Measurements from ENCODE around the gene BAIAP3. TPM values are rescaled to one million over a fixed set of nuclear protein-coding genes. Genes with fewer than 3 reads are reported as not detected.

BAIAP3 gene
- total and polyA plus RNA-seq, 2 of the 8 experiments (the other 6 are each of a cell fraction or from before 2014, with no cell fraction given), result 2.9 to 6.8 TPM

GRCh38 chr16:1398351-1398750 lies 64.9 kb downstream of the BAIAP3 start:
- H3K36me3 ChIP-seq (ENCODE audit: control insufficient read depth in 2 of 4, insufficient read depth in 4 of 4, low read length in 3 of 4), result peaks cover 0 to 19% (median 2%) of the 10 kb centered on the region in 4 experiments; a peak in 3 of 8 replicates
- 92% methylated on average over 9 of the region's 9 CpGs; no CpG with 5 or more reads in 1 of the 2 experiments for WGBS, 2 experiments (ENCODE audit: extremely low coverage in 1 of 2, insufficient coverage in 1 of 2, insufficient read length in 1 of 2, insufficient replicate concordance in 2 of 2, low coverage in 1 of 2, low lambda C conversion rate in 2 of 2, missing lambda C conversion rate in 1 of 2)
- TF ChIP-seq GTF2F1 (IDR thresholded peaks at IDR 0.05; ENCODE audit: borderline replicate concordance, low read depth, low read length) (no peak), POLR2AphosphoS5 (IDR thresholded peaks at IDR 0.05; ENCODE audit: low read depth, low read length) (no peak), RXRA (IDR thresholded peaks at IDR 0.05; ENCODE audit: insufficient read depth, low read depth, low read length) (no peak), SP1 (IDR thresholded peaks at IDR 0.05; ENCODE audit: low read depth, low read length) (no peak), CTBP2 (IDR thresholded peaks at IDR 0.05; ENCODE audit: borderline replicate concordance, insufficient read depth, insufficient read length, low read length) (no peak), TCF12 (IDR thresholded peaks at IDR 0.05; ENCODE audit: low read depth, low read length) (no peak)

More at GRCh38 chr16:1398351-1398750, 64.9 kb downstream of the BAIAP3 start:
- DNase-seq (ENCODE audit: low read depth in 1 of 2, low spot score in 2 of 2), result no peak
- Histone ChIP-seq H2AK5ac (ENCODE audit: low read depth, low read length) (no peak overlapping the region), H3K14ac (ENCODE audit: insufficient read length) (no peak overlapping the region), H3K27ac (ENCODE audit: low read depth, low read length) (no peak overlapping the region), H3K79me1 (ENCODE audit: low read depth, low read length) (no peaks in the 10 kb centered on the region), H2BK15ac (ENCODE audit: low read length) (no peak overlapping the region), H4K91ac (replicated peaks; ENCODE audit: insufficient read length, low read length) (no peak overlapping the region), H3K56ac (replicated peaks; ENCODE audit: insufficient read length, low read depth, low read length) (no peak overlapping the region), H3K4me1 (replicated peaks in 1 of 4; ENCODE audit: control insufficient read depth in 3 of 4, insufficient read depth in 4 of 4, low read length in 3 of 4) (no peaks in the 10 kb centered on the region), H3K4me3 (ENCODE audit: extremely low read depth in 1 of 4, insufficient read depth in 2 of 4, low read depth in 3 of 4, low read length in 4 of 4) (no peak overlapping the region), H2BK12ac (ENCODE audit: low read depth, low read length) (no peak overlapping the region), H2BK120ac (replicated peaks; ENCODE audit: low read depth, low read length) (no peak overlapping the region), H3K79me2 (ENCODE audit: control insufficient read depth in 1 of 2, insufficient read depth in 2 of 2, low read length in 2 of 2) (no peaks in the 10 kb centered on the region; a peak in 1 of 4 replicates), H3K9me3 (ENCODE audit: insufficient read depth in 2 of 2, low read depth in 1 of 2, low read length in 1 of 2) (no peaks in the 10 kb centered on the region), H3K9ac (replicated peaks in 1 of 4; ENCODE audit: extremely low read depth in 1 of 4, low read depth in 3 of 4, low read length in 3 of 4) (no peak overlapping the region), H3K27me3 (replicated peaks in 1 of 4; ENCODE audit: control insufficient read depth in 3 of 4, extremely low read depth in 1 of 4, insufficient read depth in 3 of 4, low read length in 3 of 4) (no peaks in the 10 kb centered on the region), H4K20me1 (replicated peaks in 1 of 2; ENCODE audit: control insufficient read depth in 1 of 2, insufficient read depth in 2 of 2, low read length in 2 of 2) (peaks cover 0 to 5% of the 10 kb centered on the region in 2 experiments), H4K5ac (ENCODE audit: insufficient read length, low read depth, low read length) (no peak overlapping the region), H2BK5ac (ENCODE audit: low read depth, low read length) (no peak overlapping the region), H2AFZ (ENCODE audit: low read length) (no peak overlapping the region), H3K23ac (ENCODE audit: insufficient read length) (no peak overlapping the region), H3K18ac (ENCODE audit: extremely low read depth, low read length) (no peak overlapping the region), H3K4ac (replicated peaks; ENCODE audit: insufficient read length, low read depth, low read length) (no peak overlapping the region), H4K8ac (ENCODE audit: extremely low read depth, insufficient read depth, low read length) (no peak overlapping the region), H2BK20ac (ENCODE audit: low read length) (no peak overlapping the region), H3K4me2 (ENCODE audit: insufficient read depth in 1 of 2, low read depth in 2 of 2, low read length in 2 of 2) (no peak overlapping the region), H3K23me2 (ENCODE audit: low read depth, low read length) (no peaks in the 10 kb centered on the region)
- CTCF ChIA-PET (ENCODE audit: partially characterized antibody), result interaction anchor here (1.3 kb wide), 1 partner anchor 35 kb away, joined by 4 read pairs; no protein-coding TSS in a partner anchor
- POLR2A ChIA-PET (ENCODE audit: partially characterized antibody), result interaction anchor here (1.3 kb wide), 1 partner anchor 12 kb away, joined by 3 read pairs; no protein-coding TSS in a partner anchor
- no peak for FAIRE-seq
